GM23248 (cell line): ENCODE measurements around the gene GFOD1.

Experiments
- EZH2 ChIP-seq: fragments of 200-600 bp; sonication (generic); IDR thresholded peaks from 2 replicates; pipeline ENCODE4 v1.6.1; 2018; ENCODE audit warnings: antibody characterized with exemption, mild to moderate bottlenecking; ENCODE audit not compliant: insufficient read depth, poor library complexity, severe bottlenecking
- EZH2phosphoT487 ChIP-seq: fragments of 200-600 bp; sonication (generic); IDR thresholded peaks from 2 replicates; pipeline ENCODE4 v1.6.1; 2018; ENCODE audit warnings: antibody characterized with exemption, moderate library complexity, mild to moderate bottlenecking, low read depth; ENCODE audit not compliant: insufficient read depth

DNA sequence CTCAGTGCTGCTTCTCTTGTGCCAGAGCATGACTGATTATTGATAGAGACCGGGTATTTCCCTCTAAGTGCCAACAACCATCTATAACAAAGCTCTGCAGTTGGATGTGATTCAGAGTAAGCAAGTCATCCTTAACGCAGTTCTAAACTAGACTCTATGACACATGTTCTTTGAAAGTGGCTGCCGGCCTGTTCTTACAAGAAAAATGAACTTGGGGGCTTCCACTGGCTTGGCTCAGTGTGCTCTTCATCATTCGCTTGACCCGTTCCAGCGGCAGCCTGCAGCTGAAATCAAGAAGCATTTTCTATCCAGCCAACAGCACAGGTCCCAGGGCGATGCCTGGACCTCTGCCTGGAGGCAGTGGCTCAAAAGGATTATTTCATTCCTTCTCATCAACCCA is 29.8 kb downstream of the GFOD1 start:
- no peak for TF ChIP-seq EZH2
- TF ChIP-seq EZH2phosphoT487: no peak
